NCI-H446 treated with DMSO at 0.1 percent for 48 hours (cell line): ENCODE data around the gene KMT2E.

Source experiments
- DNase-seq: peaks from one replicate; lab custom pipeline; 2025; lab: John Stamatoyannopoulos, UW

KMT2E gene

DNA sequence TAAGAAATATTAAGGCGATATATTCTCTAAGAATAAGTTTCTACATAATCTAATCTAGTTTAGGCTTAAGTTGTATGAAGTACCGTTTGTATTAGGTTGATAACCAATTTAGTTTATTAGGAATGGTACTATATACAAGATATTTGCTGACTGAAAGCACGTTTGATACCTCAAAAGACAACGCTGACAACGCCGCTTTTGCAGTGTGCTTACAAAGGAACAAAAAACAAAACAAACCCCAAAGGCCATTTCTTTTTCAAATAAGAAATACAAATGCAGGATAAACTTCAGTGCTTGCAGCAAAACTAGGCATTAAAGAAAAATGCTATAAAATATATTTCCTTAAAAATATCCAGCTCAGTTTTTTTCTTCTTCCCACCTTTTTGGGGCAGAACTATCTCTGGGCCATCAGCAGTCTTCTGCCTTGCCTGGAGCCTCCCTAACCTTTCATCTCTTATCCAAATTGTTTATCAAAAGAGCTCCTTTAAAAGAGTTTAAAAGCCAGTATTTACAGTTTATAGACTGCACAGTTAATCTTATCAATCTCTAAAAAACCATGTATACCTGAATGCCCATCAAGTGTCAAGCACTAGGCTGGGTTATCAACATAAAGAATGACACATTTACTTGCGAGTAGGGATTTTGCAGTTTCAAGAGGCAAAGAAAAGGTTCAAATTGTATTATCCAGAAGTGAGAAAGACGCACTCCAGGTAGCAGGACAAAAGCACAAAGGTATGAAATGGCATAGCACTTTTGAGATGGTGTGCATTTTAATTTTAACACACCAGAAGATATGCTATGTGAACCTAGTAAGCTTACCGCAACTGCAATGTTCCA is 4.1 kb upstream of the KMT2E start:
- no peak for DNase-seq

- DNase-seq = no peak
These were observed 3.4 kb upstream of the KMT2E start for GRCh38 chr7:105010504-105011130.

DNA sequence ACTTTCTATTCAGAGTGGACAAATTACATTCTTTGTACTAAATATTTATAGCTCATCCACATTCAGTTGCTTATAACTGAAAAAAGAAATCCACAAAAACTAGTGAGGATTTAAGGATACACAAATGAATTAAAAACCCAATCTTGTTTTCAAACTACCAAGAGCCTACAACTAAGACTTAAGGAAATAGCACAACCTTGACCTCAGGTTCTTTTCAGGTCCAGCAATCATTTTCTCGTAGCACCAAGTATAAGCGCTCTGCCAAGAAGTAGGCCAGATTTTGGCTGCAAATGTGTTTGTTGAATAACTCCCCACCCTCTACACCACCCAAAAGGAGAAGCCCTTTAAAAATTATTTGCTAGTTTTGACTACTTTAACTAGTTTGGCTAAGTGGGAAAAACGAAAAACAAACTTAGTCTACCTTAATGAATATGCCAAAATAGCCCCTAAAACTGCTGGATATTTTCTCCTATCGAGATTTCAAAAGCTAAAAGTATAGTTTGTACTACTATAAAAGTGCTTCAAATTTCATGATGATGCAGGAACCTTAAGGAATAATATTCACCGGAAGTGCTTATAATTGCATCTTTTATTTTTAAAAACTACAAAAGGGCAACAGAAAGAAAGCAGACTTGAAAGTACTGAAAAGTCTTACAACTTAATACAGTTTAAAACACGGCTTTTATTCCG is 2.7 kb upstream of the KMT2E start:
- DNase-seq = no peak

GRCh38 chr7:105011831-105012502 is 2.0 kb upstream of the KMT2E start:
- DNase-seq = no peak

DNA sequence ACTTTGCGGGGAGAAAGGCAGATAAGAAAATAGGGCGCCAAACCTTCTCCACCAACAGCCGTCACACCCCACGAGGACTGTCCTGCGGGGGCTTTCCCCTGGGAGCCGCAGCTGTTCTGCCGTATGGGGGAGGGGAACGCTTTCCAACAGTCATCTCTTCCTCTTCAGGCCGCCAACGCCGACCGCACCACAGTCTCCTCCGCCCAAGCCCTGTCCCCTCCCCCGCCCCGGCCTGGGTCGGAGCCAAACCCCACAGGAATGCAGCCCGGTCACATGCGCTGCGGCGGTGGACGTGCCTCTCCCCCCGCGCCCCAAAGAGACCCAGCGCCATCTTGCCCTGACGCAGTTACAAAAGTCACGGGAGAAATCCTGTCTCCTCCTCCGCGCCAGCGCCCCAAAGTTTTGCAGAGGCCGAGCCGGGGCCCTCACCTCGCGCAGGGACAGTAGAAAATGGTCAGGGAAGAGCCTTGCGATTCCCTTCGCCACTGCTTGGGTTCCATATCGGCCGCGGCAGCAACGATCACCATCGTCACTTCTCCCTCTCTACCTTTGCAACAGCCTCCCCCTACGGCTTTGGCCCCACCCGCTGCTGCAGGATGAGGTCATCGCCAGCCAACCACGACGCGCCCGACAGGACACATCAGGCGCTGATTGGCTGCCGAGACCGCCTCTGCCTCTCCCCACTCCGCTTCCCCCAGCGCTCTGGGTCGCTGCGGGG is 1.3 kb upstream of the KMT2E start:
- DNase-seq = peak; percentile 94

DNA sequence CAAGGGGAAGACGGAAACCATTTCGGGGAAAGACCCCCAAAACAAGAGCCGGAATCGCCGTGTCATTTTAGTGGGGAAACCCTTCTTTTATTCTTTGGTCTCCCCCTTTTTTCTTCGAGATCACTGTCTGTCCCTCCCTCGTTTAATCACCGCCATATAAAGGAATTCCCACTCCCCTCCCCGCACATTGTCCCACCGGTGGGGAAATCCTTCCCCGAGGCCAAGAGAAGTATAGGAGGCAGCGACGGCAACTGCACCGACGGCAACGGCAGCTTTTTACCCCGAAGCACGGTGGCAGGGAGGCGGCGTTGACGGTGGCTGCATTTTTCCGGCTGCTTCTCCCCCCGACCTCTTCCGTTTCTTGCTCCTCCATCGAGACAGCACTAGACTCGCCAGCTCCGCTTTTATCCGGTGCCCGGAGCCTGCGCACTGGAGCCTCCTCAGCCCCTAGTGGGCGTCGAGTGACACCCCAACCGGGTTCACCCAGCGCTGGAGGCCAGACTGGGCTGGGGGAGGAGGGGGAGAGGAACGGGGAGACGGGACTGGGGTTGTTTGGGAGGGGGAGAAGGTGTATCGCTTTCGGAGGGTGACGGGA is 687 bp upstream of the KMT2E start:
- peak; percentile 64 for DNase-seq

- DNase-seq = no peak
These were observed 836 bp downstream of the KMT2E start for GRCh38 chr7:105014693-105015389.

DNA sequence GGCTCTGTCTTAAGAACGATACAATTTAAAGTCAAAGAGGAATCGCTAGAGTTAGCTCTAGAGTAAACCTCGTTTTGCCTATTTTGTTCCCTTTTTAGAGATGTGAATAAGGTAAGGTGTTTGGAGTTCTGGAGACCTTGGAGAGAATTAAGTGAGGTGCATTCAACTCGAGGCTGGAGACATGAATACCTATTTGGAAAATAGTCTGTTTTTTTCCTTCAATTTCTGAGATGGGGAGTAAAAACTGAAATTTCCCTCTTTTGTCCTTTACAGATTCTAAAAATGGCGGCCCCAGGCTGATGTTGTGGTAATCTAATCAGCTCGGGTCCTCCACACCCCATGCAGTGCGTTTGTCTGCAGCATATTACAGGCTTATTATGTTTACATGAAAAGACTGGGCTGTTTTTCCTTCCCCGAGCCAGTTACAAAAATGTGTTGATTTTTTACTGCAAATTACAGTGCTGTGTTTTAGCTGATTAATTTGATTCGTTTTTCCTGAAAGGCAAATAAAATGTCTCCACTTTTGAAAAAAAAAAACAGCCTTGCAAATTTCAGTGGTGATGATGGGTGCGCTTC is 1.5 kb downstream of the KMT2E start:
- DNase-seq = no peak

DNA sequence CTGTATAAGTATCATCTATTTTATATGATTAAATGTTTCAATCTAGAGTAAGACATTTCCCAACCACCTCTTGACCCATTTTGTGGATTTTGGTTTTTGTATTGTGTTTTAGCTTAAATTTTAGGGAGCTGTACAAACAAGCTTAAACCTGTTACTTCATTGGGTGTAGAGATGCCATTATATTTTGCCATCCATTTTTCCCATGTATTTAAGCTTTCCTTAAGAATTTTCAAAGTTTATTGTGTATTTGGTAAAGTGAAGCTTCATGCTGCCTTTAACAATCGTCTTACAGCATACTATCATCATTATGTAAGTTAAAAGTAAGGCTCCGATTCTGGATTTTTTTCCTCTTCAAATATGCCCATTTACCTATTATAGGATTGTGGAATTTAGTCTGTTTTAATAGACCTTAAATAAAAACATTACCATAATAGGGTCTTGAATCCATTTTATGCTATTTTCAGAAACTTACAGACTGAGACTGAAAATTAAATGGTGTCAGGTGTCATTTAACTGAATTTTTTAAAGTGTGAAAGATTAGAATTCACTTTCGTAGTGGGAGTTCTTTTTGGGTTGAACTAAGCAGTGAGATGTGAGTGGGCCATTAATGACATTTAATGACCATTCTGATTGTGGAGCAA is 2.2 kb downstream of the KMT2E start:
- DNase-seq = no peak

DNA sequence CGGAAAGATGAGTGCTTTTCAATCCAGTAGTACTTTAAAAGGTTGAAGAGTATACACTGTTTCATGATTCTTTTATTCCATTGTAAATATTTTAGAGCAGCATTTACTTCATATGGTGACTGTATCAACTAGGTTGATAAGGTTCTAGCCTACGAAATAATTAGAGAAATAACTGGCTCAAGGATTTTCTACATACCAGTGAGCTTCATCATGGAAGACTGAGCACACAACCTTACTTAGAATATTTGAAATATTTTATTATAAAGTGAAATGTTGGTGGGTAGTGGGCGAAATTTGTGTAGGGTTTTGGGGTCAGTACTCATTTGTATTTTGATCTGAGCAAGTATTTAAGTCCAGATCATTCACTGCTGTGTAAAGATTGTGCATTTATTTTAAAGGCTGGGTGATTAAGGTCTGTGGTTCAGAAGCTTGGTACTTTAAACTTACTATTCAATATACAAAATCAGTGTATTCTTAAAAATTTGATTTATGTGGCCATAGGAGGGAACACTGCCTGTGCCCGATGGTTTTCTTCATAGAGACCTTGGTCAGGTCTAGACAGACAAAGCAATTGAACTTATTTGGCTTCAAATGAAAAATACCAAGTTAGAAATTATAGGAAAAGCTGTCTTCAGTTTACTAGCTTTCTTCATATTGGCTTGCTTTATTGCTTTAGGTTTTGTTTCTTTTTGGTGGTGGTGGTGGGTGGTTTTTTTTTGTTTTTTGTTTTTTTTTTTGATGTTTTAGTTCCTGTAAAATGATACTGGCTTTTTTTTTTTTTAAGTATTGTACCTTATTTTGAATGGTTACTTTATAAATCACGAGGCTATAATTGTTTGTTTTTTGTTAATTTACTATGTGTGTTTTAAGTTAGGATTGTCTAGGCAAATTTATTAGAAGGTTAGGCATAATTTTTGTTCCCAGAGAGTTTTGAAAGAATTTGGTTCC is 3.0 kb downstream of the KMT2E start:
- no peak for DNase-seq

GRCh38 chr7:105017657-105018365 is 3.8 kb downstream of the KMT2E start:
- no peak for DNase-seq

GRCh38 chr7:105019269-105019668 is 5.3 kb downstream of the KMT2E start:
- no peak for DNase-seq

DNA sequence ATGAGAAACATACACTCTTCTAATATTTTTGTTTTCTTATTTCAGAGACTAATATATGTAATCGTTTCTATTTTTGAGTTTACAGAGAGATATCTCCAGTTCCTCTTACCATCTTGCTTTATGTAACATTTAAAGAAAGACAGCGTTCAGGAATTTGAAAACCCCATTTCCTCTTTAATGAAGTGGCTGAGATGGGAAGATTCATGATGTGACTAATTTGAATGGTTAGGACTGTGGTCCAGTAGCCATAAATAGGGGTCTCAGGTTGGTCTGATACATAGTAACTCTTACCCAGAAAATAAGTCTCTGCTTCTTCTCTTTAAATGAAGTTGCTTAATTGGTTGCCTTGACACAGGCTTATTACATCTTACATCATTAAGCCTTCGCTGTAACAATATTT is 6.9 kb downstream of the KMT2E start:
- DNase-seq = no peak

GRCh38 chr7:105021352-105021751 is 7.3 kb downstream of the KMT2E start:
- peak; percentile 46 for DNase-seq

DNA sequence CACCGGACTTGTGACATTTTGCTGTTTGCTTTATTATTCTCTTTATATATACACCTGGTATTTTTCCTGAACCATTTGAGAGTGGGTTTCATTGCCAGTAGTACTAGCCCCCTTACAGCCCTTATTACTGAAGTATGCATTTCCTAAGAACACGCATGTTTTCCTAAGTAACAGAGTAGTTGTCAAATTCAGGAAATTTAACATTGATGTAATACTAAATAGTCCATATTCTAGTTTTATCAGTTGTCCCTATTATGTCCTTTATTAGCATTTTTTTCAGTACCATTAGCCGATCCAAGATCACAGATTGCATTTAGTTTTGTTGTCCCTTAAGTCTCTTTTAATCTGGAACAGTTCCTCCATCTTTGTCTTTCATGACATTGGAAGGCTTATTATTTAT is 8.0 kb downstream of the KMT2E start:
- DNase-seq = no peak

GRCh38 chr7:105022458-105022857 is 8.5 kb downstream of the KMT2E start:
- DNase-seq = no peak

GRCh38 chr7:105024734-105025133 is 10.7 kb downstream of the KMT2E start:
- DNase-seq = no peak

GRCh38 chr7:105026750-105027149 is 12.7 kb downstream of the KMT2E start:
- no peak for DNase-seq
